Endothelial cell of umbilical vein (primary cell): ENCODE results near the gene ANKS1B.

ENCODE experiments used
- EZH2 ChIP-seq: IDR thresholded peaks from 2 replicates; pipeline ENCODE4 v1.6.1; 2012; ENCODE audit warnings: borderline replicate concordance, low read depth, mild to moderate bottlenecking, moderate library complexity, low read length, inconsistent platforms; ENCODE audit not compliant: severe bottlenecking
- GATA2 ChIP-seq: IDR thresholded peaks from 2 replicates; pipeline ENCODE4 v1.7.0; 2011; ENCODE audit warnings: low read depth, mild to moderate bottlenecking, moderate library complexity, mixed read lengths, low read length; ENCODE audit not compliant: insufficient read length, insufficient read depth
- JUN ChIP-seq: IDR thresholded peaks from 2 replicates; pipeline ENCODE4 v1.6.1; 2011; ENCODE audit warnings: borderline replicate concordance, low read depth; ENCODE audit not compliant: insufficient read length, insufficient read depth
- MYC ChIP-seq: IDR thresholded peaks from one replicate; pipeline ENCODE4 v1.6.1; 2011; ENCODE audit warnings: mild to moderate bottlenecking, low read depth, low read length
- POLR2A ChIP-seq: IDR thresholded peaks from 2 replicates; pipeline ENCODE4 v1.6.1; 2012; ENCODE audit warnings: low read depth, mild to moderate bottlenecking, control low read depth, low read length
- POLR2AphosphoS5 ChIP-seq: IDR thresholded peaks from 2 replicates; pipeline ENCODE4 v1.6.1; 2012; ENCODE audit warnings: low read depth, mild to moderate bottlenecking, control low read depth, low read length, moderate library complexity; ENCODE audit not compliant: insufficient read depth
- TF ChIP-seq, protein P1 (sequence below), 2 donors: IDR thresholded peaks; 1 replicate in 1 of 2; 2 replicates in 1 of 2; pipeline ENCODE4 v1.5.1; 2011; ENCODE audit warnings: low read length in 2 of 2, mild to moderate bottlenecking in 2 of 2, moderate library complexity in 2 of 2, control low read depth in 1 of 2, inconsistent platforms in 1 of 2, low read depth in 1 of 2; ENCODE audit not compliant: insufficient read depth in 1 of 2; ENCODE audit errors: extremely low read depth in 1 of 2
- TF ChIP-seq, protein P2 (sequence below): IDR thresholded peaks from 2 replicates; pipeline ENCODE4 v1.6.1; 2011; ENCODE audit not compliant: insufficient read depth, insufficient read length

DNA sequence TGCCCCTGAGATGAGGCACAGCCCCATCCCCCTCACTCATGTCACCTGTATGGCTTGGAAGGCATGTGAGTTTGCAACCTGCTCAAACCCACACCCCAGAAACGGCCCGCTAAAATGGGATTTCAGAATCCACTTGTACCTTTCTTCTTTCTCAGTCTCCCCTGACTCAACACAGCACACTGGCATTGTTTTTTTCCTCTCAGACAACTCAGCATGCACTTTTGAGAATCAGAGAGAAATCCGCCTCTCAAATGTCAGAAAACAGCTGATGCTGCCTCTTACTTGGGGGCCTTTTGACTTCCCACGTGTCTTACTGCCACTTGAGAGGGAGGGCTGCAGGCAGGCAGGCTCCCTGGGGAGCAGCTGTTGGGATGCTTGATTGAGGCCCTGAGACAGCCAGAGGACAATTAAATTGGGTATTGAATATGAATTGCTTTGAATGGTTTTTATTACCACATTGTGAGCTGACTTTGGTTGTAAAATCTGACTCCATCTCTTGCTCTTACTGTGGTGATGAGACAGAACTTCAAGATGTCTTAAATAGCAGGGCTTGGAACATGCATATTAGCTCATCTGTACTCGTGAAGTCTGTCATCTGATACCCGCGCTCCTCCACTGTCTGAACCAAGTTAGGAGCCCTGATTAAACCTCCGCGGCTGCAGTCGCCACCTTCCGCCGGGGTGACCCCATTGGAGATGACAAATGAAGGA lies 1243.0 kb downstream of the ANKS1B start:
- TF ChIP-seq, protein P1, sequence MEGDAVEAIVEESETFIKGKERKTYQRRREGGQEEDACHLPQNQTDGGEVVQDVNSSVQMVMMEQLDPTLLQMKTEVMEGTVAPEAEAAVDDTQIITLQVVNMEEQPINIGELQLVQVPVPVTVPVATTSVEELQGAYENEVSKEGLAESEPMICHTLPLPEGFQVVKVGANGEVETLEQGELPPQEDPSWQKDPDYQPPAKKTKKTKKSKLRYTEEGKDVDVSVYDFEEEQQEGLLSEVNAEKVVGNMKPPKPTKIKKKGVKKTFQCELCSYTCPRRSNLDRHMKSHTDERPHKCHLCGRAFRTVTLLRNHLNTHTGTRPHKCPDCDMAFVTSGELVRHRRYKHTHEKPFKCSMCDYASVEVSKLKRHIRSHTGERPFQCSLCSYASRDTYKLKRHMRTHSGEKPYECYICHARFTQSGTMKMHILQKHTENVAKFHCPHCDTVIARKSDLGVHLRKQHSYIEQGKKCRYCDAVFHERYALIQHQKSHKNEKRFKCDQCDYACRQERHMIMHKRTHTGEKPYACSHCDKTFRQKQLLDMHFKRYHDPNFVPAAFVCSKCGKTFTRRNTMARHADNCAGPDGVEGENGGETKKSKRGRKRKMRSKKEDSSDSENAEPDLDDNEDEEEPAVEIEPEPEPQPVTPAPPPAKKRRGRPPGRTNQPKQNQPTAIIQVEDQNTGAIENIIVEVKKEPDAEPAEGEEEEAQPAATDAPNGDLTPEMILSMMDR (IDR thresholded peaks at IDR 0.05; ENCODE audit: extremely low read depth in 1 of 2, insufficient read depth in 1 of 2, low read depth in 1 of 2, low read length in 2 of 2) = no peak
- no peak for TF ChIP-seq GATA2
- TF ChIP-seq POLR2A = no peak
- TF ChIP-seq JUN = no peak
- no peak for TF ChIP-seq EZH2
- TF ChIP-seq POLR2AphosphoS5 = no peak
- TF ChIP-seq MYC = no peak
- TF ChIP-seq, protein P2, sequence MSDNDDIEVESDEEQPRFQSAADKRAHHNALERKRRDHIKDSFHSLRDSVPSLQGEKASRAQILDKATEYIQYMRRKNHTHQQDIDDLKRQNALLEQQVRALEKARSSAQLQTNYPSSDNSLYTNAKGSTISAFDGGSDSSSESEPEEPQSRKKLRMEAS = no peak
